OCI-LY1 (cell line): ENCODE measurements around the gene TBC1D4.

Source experiments
- H2AFZ ChIP-seq: fragments of 200-600 bp; sonication (generic), shearing (Covaris generic); 2 replicates; pipeline ENCODE4 v1.6.0; 2014; ENCODE audit warnings: antibody characterized with exemption, mild to moderate bottlenecking, low read length
- H3F3A ChIP-seq: fragments of 200-600 bp; sonication (generic), shearing (Covaris generic); 2 replicates; pipeline ENCODE4 v1.6.0; 2014; ENCODE audit warnings: mild to moderate bottlenecking, antibody characterized with exemption, low read length, moderate library complexity; ENCODE audit not compliant: insufficient read depth
- H3K27ac ChIP-seq: fragments of 200-600 bp; sonication (generic); 2 replicates; pipeline ENCODE4 v1.5.1; 2014; ENCODE audit warnings: low read length, mixed run types, mild to moderate bottlenecking, low read depth; ENCODE audit not compliant: poor library complexity, severe bottlenecking
- H3K27me3 ChIP-seq: fragments of 200-600 bp; sonication (generic); 2 replicates; pipeline ENCODE4 v1.6.0; 2014; ENCODE audit warnings: antibody characterized with exemption, mild to moderate bottlenecking, low read length, moderate library complexity; ENCODE audit not compliant: insufficient read depth
- H3K36me3 ChIP-seq: fragments of 200-600 bp; sonication (generic); 2 replicates; pipeline ENCODE4 v1.6.1; 2014; ENCODE audit warnings: mild to moderate bottlenecking, antibody characterized with exemption, low read length, moderate library complexity, mixed read lengths; ENCODE audit not compliant: insufficient read depth
- H3K4me1 ChIP-seq: fragments of 200-600 bp; sonication (generic); 2 replicates; pipeline ENCODE4 v1.5.1; 2014; ENCODE audit warnings: mild to moderate bottlenecking, low read length, moderate library complexity; ENCODE audit not compliant: insufficient read depth, severe bottlenecking
- H3K4me2 ChIP-seq: fragments of 200-600 bp; sonication (generic), shearing (Covaris generic); 2 replicates; pipeline ENCODE4 v1.6.1; 2014; ENCODE audit warnings: low read length
- H3K4me3 ChIP-seq: fragments of 200-600 bp; sonication (generic); 2 replicates; pipeline ENCODE4 v1.5.1; 2014; ENCODE audit warnings: low read length, low read depth, mild to moderate bottlenecking, mixed read lengths; ENCODE audit not compliant: poor library complexity, severe bottlenecking
- H3K79me2 ChIP-seq: fragments of 200-600 bp; shearing (Covaris generic); 2 replicates; pipeline ENCODE4 v1.6.1; 2016; ENCODE audit warnings: mixed run types, low read length, mixed read lengths; ENCODE audit not compliant: insufficient read depth
- H3K9ac ChIP-seq: fragments of 200-600 bp; sonication (generic), shearing (Covaris generic); 2 replicates; pipeline ENCODE4 v1.6.1; 2014; ENCODE audit warnings: mild to moderate bottlenecking, low read length, mixed read lengths
- H3K9me2 ChIP-seq: fragments of 200-600 bp; sonication (generic), shearing (Covaris generic); 2 replicates; pipeline ENCODE4 v1.6.1; 2014; ENCODE audit warnings: low read depth, mild to moderate bottlenecking, low read length, mixed read lengths
- H3K9me3 ChIP-seq: fragments of 200-600 bp; shearing (Covaris generic); 2 replicates; pipeline ENCODE4 v1.6.1; 2014; ENCODE audit warnings: low read length, mixed read lengths
- H4K20me1 ChIP-seq: fragments of 200-600 bp; sonication (generic), shearing (Covaris generic); 2 replicates; pipeline ENCODE4 v1.6.0; 2016; ENCODE audit warnings: mild to moderate bottlenecking, low read length; ENCODE audit not compliant: insufficient read depth
- EZH2 ChIP-seq: fragments of 200-600 bp; sonication (generic), shearing (Covaris generic); IDR thresholded peaks from 2 replicates; pipeline ENCODE4 v1.8.0; 2017; ENCODE audit warnings: borderline replicate concordance, mixed run types, mild to moderate bottlenecking, antibody characterized with exemption, low read length, moderate library complexity, mixed read lengths
- TF ChIP-seq, protein P1 (sequence below): fragments of 200-600 bp; sonication (generic), shearing (Covaris generic); IDR thresholded peaks from 2 replicates; pipeline ENCODE4 v1.5.1; 2017; ENCODE audit warnings: mild to moderate bottlenecking, antibody characterized with exemption, low read length, moderate library complexity, mixed read lengths

Gene TBC1D4

GRCh38 chr13:75345193-75345592, 136.8 kb downstream of the TBC1D4 start:
- no peaks in the 10 kb centered on the region for H3K79me2 ChIP-seq
- no peak overlapping the region for H3K4me3 ChIP-seq
- H3K9me3 ChIP-seq: no peaks in the 10 kb centered on the region
- no peaks in the 10 kb centered on the region for H3K4me1 ChIP-seq
- no peaks in the 10 kb centered on the region for H3K36me3 ChIP-seq
- no peak overlapping the region for H2AFZ ChIP-seq
- H3K27me3 ChIP-seq: no peaks in the 10 kb centered on the region
- no peak overlapping the region for H3K27ac ChIP-seq
- H3K9ac ChIP-seq: no peak overlapping the region
- no peaks in the 10 kb centered on the region for H3F3A ChIP-seq
- H4K20me1 ChIP-seq: no peaks in the 10 kb centered on the region
- H3K9me2 ChIP-seq: no peaks in the 10 kb centered on the region
- no peak for TF ChIP-seq EZH2
- TF ChIP-seq, protein P1, sequence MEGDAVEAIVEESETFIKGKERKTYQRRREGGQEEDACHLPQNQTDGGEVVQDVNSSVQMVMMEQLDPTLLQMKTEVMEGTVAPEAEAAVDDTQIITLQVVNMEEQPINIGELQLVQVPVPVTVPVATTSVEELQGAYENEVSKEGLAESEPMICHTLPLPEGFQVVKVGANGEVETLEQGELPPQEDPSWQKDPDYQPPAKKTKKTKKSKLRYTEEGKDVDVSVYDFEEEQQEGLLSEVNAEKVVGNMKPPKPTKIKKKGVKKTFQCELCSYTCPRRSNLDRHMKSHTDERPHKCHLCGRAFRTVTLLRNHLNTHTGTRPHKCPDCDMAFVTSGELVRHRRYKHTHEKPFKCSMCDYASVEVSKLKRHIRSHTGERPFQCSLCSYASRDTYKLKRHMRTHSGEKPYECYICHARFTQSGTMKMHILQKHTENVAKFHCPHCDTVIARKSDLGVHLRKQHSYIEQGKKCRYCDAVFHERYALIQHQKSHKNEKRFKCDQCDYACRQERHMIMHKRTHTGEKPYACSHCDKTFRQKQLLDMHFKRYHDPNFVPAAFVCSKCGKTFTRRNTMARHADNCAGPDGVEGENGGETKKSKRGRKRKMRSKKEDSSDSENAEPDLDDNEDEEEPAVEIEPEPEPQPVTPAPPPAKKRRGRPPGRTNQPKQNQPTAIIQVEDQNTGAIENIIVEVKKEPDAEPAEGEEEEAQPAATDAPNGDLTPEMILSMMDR: no peak
- H3K4me2 ChIP-seq: no peak overlapping the region

DNA sequence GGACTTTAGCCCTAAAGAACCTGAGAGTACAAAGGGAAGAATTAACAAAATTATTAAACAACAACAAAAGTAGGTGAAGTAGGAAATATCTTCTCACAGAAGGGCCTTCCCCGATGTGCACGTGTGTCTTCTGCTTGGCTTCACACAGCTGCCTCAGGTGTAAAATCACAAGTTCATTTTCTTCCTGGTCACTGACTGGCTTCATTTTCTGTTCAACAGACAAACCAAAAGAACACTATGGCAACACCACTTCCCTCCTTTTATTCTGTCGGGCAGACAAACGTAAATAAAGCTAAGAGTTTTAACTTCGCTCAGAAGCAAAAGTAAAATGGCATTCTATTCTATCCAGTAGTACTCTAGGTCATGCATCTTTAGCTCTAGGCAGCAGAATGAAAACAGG, 140.9 kb downstream of the TBC1D4 start:
- H4K20me1 ChIP-seq: no peaks in the 10 kb centered on the region
- no peaks in the 10 kb centered on the region for H3K4me1 ChIP-seq
- H3K27ac ChIP-seq: no peak overlapping the region
- no peak overlapping the region for H3K9ac ChIP-seq
- H3K79me2 ChIP-seq: no peaks in the 10 kb centered on the region
- no peaks in the 10 kb centered on the region for H3K36me3 ChIP-seq
- no peaks in the 10 kb centered on the region for H3K9me2 ChIP-seq
- no peak overlapping the region for H3K4me2 ChIP-seq
- H2AFZ ChIP-seq: no peak overlapping the region
- H3K27me3 ChIP-seq: no peaks in the 10 kb centered on the region
- no peaks in the 10 kb centered on the region for H3F3A ChIP-seq
- TF ChIP-seq, protein P1: no peak
- no peak for TF ChIP-seq EZH2
- H3K9me3 ChIP-seq: no peaks in the 10 kb centered on the region
- H3K4me3 ChIP-seq: no peak overlapping the region

GRCh38 chr13:75339635-75340374, 142.2 kb downstream of the TBC1D4 start:
- Histone ChIP-seq H4K20me1 (no peaks in the 10 kb centered on the region), H3K9me3 (no peaks in the 10 kb centered on the region), H3K9me2 (no peaks in the 10 kb centered on the region), H3F3A (no peaks in the 10 kb centered on the region), H3K4me3 (no peak overlapping the region), H3K36me3 (no peaks in the 10 kb centered on the region), H3K4me2 (no peak overlapping the region), H3K79me2 (no peaks in the 10 kb centered on the region), H3K27me3 (no peaks in the 10 kb centered on the region), H3K9ac (no peak overlapping the region), H2AFZ (no peak overlapping the region), H3K27ac (no peak overlapping the region), H3K4me1 (no peaks in the 10 kb centered on the region)
- TF ChIP-seq, protein P1: no peak
- no peak for TF ChIP-seq EZH2
